HG03103 (cell line): Measurements from ENCODE around the gene ABHD12.

Experiments
- ATAC-seq: cut with Tn5 transposase; IDR thresholded peaks from one replicate; pipeline ENCODE4 v1.9.1; 2021; ENCODE audit warnings: low read depth; ENCODE audit not compliant: unreplicated experiment

The ABHD12 gene

GRCh38 chr20:25280574-25281535 is 109.8 kb downstream of the ABHD12 start:
- ATAC-seq: no peak

DNA sequence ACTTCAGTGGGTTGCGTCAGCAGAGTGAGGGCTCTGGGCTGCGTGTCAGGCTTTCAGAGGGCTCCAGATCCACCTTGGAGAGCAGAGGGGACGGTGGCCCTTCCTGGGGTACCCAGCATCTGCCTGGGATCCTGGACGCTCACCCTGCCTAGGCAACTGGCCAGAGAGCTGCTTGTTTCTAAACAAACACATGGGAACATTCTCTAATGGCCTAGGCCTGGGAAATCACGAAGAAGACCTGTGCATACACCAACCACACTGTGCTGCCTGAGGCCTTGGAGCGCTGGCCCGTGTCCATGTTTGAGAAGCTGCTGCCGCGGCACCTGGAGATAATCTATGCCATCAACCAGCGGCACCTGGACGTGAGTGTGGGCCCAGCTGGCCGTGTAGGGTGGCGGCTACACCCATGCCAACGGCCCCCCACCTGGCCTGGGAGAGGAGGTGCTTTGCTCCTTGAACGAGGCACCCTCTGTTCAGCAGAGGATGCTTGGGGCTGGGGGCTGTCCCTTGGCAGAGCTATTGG is 110.5 kb downstream of the ABHD12 start:
- no peak for ATAC-seq

GRCh38 chr20:25279403-25279802 is 111.2 kb downstream of the ABHD12 start:
- no peak for ATAC-seq

DNA sequence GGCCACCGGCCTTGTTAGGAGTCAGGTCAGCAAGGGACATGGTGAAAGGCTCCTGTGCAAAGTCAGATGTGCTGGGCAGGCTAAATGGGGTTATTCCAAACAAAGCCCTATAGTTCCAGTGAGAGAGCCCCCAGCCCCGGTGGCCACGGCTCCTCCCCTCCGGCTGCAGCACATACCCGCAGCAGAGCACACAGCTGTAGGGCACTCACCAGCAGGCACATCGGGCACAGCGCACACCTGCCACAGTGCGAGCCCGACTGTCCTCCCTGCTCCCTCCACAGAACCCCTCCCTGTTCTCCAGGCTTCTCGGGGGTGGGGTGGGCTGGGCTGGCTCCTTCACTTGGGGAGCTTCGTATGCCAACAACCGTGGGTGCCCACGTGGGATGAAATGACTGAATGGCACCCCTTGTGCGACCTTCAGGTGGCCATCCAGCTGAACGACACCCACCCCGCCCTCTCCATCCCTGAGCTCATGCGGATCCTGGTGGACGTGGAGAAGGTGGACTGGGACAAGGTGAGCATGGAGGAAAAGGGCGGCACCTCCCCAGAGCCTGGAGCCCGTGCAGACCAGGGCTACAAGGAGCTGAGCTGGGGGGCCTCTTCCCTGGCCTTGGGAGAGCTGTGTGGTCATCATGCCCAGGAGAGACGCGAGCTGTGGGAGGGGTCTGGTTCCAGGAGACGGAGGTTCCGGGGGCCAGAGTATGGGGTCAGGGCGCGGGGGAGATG is 111.8 kb downstream of the ABHD12 start:
- no peak for ATAC-seq

- no peak for ATAC-seq
These were observed 112.6 kb downstream of the ABHD12 start for GRCh38 chr20:25277941-25278521.

DNA sequence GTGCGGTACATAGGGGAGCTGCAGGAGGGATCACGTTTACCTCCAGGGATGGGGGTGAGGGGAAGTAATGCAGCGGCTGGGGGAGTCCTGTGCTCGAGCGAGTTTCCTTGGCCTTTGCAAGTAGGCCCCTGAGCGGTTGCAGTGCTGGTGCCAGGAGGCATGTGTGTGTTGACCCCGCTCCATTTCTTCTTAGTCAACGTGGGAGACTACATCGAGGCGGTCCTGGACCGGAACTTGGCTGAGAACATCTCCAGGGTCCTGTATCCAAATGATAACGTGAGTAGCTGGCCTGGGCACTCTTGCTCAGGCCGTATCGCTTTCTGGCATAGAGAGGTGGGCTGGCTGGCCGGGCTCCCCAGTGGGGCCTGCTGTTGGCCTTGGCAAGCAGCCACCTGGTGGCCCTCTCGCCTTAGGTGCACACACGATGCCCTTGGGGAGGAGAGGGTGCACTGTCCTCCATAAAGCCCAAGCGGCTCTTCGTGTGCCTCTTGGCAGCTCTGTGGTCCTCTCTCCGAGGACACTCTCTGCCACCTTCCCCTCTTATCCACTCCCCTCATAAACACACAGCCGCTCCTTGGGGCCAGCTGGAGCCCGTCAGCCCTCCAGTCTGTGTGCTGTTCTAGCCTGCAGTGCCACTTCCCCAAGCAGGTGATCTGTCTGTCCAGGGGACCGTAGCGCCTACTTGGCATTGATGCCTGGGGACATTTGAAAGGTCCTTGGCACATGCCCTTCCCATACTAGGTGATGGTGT is 113.4 kb downstream of the ABHD12 start:
- ATAC-seq: no peak

- no peak for ATAC-seq
These were observed 114.0 kb downstream of the ABHD12 start for GRCh38 chr20:25276533-25277050.

- ATAC-seq: no peak
These were observed 114.7 kb downstream of the ABHD12 start for GRCh38 chr20:25275813-25276532.

DNA sequence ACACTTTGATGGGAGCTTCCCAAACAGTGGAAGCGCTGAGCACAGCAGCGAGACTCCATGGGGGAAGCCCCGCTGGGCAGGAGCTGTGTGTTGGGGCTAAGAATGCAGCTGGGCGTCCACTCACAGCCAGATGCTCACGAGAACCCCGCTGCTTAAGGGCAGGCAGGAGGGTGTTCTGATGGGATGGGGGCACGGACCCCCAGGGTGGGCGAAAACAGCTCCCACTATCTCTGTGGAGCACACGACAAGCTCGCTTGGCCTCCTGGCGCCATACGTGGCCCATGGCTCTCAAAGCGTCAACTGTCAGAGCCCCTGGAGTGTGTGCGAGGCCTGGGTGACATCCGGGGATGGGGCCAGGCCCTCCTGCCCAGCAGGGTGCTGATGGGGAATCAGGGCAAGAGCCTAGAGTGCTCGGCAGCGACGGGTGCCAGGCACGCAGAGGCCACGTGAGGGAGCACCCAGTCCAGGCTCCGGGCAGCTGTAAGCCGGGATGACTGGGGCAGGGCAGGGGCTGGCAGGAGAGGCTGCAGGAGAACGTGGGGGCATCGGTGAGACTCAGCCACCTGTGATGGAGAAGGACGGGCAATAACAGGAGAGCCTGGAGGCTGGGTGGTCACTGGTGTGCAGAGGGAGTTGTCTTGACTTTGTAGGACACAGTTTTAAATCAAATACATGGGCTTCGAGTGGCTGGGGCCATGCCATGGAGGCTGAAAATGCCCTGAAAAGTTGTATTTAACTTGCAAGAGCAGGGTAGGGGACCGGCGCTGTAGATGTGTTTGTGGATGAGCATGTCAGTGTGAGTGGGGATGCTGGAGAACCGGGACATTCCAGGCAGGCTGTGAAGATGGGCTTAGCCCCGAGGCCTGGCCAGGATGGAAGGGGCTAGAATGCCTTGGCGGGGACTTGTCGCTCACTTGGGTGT is 115.5 kb downstream of the ABHD12 start:
- no peak for ATAC-seq

DNA sequence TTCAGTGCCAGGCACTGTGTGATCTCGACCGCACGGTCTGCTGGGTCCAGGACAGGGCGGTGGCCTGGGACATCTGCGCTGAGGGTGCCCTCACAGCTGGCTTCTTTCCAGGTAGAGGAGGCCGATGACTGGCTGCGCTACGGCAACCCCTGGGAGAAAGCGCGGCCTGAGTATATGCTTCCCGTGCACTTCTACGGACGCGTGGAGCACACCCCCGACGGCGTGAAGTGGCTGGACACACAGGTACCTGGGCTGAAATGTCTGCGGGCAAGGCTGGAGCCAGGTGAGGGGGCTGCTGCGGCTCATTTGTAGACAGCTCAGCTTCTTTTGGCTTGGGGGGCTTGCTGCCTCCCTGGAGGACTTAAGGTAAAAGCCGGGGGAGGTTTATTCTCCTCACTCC is 116.2 kb downstream of the ABHD12 start:
- ATAC-seq: no peak

GRCh38 chr20:25273541-25274358 is 116.9 kb downstream of the ABHD12 start:
- no peak for ATAC-seq

- ATAC-seq: no peak
These were observed 117.6 kb downstream of the ABHD12 start for GRCh38 chr20:25273046-25273445.

GRCh38 chr20:25272223-25273000 is 118.2 kb downstream of the ABHD12 start:
- ATAC-seq: no peak

DNA sequence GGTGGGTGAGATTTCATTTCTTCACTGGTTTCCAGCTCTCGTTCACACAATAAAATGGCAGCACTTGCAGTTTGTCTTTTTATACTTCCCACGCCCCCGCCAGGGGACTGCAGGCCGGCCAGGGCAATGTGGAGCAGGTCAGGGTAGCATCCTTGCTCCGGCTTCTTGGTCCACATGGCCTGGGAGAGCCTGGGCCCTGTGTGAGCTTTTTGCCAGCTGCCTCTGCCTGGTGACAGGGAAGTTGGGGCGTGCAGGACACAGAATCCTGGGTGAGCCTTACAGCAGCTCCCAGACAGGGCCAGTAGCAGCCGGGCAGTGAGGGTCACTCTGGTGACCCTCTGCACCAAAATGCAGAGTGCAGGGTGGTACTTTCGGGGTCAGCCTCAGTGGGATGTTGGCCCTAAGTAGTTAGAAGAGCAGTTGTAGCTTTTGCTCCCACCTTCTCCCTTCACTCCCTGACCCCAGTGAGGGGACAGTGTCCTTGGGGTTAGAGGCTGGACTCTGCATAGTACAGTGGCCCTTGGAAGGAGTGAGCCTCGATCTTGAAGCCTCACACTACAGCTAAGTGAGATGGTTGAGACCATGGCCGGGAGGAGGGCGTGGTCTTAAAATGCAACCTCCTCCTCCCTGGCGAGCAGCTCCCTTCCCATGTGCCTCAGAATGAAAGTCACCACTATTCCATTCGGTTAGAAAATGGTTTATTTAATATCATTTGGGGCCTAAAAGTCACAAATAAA is 119.0 kb downstream of the ABHD12 start:
- no peak for ATAC-seq

DNA sequence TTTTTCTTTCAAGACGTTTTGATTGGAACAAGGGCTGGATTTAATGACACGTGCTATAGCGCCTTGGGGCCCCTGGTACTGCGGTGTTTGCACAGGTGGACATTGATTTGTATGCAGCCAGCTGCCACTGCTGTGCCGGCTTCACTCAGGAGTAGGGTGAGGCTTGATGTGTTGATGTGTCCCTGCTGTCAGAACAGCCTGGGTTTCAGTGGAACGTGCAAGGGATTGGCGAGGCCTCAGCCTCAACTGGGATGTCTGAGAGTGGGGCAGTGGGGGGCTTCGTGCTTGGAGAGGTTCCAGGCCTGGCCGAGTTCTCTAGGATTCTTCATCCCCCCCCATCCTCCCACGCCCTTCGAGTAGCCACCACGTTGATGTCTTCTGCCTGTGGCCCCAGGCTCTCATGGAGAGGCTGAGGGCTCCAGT is 119.8 kb downstream of the ABHD12 start:
- ATAC-seq: no peak

GRCh38 chr20:25269833-25270170 is 120.8 kb downstream of the ABHD12 start:
- ATAC-seq: no peak
